GM23338 (cell line): Measurements from ENCODE around the gene PXYLP1.

Experiments used
- CREB1 ChIP-seq: fragments of 250-450 bp; sonication (Bioruptor Pico); IDR thresholded peaks from 2 replicates; pipeline ENCODE4 v1.5.0; 2020; ENCODE audit warnings: low read depth, mild to moderate bottlenecking, moderate library complexity
- TF ChIP-seq, protein P1 (sequence below), 2 experiments: fragments of 200-600 bp in 1 of 2; sonication (generic) in 1 of 2; conservative IDR thresholded peaks; 2 replicates each; pipeline versions ENCODE4 v1.5.1 to v1.6.1; 2016 to 2017; ENCODE audit warnings: antibody characterized with exemption in 2 of 2, low read depth in 2 of 2, mild to moderate bottlenecking in 2 of 2, moderate library complexity in 1 of 2

DNA sequence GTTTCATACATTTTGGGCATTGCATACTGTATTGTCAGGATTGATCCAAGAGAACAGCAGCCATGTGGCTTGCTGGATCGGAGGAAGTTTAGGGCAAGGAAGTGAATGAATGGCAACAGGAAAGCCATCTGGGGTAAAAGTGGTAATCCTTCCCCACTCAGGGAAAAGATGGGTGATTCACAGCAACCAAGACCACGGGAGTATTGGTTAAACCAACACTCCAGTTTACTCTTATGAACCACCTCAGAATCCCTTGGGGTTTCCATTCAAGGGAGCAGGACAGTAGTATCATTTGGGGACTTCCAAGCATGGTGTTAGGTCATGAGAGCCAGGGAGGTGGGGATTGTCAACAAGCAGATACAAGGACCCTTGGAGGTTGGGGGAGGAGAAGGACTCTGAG is 111.5 kb downstream of the PXYLP1 start:
- TF ChIP-seq, protein P1, sequence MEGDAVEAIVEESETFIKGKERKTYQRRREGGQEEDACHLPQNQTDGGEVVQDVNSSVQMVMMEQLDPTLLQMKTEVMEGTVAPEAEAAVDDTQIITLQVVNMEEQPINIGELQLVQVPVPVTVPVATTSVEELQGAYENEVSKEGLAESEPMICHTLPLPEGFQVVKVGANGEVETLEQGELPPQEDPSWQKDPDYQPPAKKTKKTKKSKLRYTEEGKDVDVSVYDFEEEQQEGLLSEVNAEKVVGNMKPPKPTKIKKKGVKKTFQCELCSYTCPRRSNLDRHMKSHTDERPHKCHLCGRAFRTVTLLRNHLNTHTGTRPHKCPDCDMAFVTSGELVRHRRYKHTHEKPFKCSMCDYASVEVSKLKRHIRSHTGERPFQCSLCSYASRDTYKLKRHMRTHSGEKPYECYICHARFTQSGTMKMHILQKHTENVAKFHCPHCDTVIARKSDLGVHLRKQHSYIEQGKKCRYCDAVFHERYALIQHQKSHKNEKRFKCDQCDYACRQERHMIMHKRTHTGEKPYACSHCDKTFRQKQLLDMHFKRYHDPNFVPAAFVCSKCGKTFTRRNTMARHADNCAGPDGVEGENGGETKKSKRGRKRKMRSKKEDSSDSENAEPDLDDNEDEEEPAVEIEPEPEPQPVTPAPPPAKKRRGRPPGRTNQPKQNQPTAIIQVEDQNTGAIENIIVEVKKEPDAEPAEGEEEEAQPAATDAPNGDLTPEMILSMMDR (conservative IDR thresholded peaks at IDR 0.05; ENCODE audit: low read depth in 2 of 2) = no peak
- TF ChIP-seq CREB1 (CRISPR knock-in tag) = no peak
